IPS DF 4.7 (cell line): ENCODE measurements around the gene CR1.
"Not testable (repeated sequence)": the region's sequence is repeated elsewhere in the genome, so short reads cannot be mapped to it uniquely, and the experiment has no call there.

Source experiments
- DNase-seq: peaks from one replicate; pipeline ENCODE4 v3.0.0-alpha.2; 2013; ENCODE audit warnings: low spot score; ENCODE audit errors: extremely low read depth

The CR1 gene

DNA sequence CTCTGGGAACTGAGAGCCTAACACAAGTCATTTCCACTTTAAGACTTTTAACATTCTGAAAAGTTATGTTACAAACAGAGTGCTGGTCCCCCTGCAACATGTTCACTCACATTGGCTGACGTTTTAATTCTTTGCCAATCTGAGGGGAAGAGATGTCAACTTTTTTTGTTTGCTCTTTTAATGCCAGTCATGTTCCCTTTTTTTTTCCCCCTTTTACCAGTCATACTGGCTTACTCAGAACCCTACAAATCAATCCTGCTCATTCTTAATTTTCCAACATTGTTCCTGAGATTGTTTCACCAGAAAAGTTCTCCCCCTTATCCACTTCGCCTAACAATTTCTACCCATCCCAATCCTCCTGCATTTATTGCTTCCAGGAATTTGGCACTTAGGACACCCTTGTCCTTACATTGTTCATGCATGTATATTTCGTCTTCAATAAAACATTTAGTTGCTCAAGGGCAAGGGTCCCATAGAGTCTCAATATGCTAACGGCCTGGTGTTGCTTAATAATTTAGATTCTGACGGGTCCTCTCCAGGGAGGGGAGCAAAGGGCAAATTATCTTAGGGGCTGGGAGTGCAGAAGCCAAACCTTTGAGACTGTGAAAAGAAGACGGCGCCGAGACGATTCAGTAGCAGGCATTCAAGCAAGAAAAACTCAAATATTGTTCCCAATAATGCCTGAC, 148.4 kb downstream of the CR1 start:
- no peak for DNase-seq

DNA sequence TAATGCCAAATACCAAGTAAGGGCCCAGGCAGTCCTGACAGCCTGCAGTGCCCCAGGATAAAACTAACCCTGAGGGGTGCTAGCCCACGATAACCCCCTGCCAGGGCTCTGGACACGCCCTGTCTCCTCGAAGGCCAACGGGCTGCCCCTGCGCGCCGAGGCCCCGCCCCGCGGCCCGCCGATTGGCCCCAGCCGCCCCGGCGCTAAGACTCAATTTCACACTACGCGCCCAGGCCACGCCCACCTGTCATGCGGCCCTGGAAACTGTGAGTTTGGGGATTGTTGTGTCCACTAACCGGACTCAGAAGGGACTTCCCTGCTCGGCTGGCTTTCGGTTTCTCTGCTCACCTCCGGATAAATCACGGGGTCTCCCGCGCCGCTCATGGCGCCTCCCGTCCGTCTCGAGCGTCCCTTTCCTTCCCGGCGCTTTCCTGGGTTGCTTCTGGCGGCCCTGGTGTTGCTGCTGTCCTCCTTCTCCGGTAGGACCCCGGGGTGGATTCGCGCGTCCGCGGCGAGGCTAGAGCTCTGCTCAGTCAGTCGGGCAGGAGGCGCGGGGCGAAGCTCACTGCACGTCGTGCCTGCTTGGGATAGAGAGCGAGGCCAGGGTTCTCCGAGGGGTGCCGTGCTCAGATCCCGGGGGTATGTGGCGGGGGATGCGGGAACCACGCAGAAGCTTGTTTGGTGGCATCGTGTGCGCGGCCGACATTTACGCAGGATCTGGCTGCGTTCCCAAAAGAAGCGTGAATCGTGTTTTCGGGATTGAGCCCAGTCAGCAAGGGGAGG, 149.1 kb downstream of the CR1 start, which contains the start of gene CR1L:
CR1L (plus strand) TSS at position 282 of the 783 bp plus-strand sequence; CDS start at position 383, 101 bp downstream.
- peak; percentile 58 for DNase-seq

DNA sequence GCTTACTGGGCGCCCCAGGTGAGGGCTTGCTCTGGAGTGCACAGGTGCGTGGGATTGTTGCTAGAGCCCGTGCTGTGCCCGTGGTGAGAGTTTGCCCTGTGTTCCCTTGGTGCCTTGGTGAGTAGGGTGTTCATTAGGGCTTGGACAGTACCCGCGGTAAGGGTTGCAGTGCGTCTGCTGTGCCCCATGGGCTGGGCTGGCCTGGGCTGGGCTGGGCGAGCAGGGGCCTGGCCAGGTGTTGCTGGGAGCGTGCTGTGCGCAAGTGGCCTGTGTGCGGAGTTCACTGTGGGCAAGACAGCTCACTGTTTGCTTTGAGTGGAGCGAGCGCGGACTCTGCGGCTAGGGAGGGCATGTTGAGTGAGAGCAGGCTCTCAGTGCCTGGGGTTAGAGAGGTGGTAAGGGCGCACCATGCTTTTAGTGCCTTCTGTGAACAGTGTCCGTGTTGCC, 149.7 kb downstream of the CR1 start:
- no peak for DNase-seq

DNA sequence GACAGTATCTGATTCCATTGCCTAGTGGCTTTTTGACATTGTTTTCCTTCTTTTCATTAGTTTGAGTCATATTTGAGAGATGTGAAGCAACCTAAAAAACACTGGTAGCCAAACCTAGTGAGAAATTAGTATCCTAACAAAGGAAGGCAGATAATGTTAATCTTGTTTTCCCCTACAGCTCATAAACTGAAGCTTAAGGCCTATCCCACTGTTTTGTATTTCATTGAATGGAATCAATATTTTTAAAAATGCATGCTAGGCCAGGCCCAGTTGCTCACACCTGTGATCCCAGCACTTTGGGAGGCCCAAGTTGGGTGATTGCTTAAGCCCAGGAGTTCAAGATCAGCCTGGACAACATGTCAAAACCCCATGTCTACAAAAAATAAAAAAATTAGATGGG, 150.2 kb downstream of the CR1 start:
- no peak for DNase-seq

DNA sequence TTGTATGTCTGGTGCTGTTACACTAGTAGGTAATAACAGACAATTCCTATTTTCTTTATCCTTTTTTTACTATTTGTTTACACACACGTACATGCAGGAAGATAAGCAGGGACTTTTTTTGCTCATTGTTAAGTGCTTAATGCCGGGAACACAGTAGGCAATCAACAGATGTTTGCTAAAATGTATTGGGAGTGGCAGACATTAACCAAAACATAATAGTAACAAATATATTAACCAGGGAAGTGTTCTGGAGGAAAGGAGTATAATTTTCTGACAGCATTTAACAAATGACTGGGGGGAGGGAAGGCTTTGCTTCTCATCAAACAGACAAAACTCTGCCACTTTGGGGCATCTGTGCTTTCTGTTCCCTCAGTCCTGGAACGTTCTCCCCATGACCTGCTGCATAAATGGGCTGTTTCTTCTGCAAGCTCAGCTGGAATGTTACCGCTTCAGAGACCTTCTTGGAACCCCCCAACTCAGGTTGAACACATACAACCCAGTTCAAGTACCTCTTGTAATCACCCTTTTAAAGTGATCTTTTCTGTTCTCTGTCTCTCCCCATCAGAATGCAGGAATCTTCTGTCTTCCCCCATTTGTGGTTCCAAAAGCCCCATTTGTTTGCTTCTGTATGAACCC, 151.1 kb downstream of the CR1 start:
- DNase-seq = no peak

DNA sequence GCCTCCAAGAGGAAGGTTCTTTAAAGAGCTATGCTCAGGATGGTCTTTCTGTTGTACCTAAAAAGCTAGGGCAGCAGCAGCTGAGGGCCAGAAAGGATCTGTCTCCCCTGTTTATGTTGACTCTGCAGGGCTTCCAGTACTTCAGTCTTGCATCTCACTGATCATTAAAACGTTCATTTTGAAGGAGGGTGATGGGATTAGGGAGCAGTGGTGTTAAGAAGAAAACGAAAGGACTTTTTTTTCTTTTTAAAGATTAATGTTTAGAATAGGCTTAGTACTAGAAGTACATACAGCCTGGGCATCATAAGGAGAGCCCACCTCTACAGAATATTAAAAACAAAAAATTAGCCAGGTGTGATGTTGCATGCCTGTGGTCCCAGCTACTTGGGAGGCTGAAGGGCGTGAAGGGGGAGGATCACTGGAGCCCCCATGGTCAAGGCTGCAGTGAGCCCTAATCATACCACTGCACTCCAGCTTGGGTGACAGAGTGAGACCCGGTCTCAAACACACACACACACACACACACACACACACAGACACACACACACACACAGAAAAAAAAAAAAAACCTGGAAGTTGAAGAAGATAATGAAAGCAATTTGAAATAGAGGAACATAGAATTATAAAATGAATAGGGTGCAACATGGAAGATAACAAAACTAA, 151.8 kb downstream of the CR1 start:
- DNase-seq = no peak

DNA sequence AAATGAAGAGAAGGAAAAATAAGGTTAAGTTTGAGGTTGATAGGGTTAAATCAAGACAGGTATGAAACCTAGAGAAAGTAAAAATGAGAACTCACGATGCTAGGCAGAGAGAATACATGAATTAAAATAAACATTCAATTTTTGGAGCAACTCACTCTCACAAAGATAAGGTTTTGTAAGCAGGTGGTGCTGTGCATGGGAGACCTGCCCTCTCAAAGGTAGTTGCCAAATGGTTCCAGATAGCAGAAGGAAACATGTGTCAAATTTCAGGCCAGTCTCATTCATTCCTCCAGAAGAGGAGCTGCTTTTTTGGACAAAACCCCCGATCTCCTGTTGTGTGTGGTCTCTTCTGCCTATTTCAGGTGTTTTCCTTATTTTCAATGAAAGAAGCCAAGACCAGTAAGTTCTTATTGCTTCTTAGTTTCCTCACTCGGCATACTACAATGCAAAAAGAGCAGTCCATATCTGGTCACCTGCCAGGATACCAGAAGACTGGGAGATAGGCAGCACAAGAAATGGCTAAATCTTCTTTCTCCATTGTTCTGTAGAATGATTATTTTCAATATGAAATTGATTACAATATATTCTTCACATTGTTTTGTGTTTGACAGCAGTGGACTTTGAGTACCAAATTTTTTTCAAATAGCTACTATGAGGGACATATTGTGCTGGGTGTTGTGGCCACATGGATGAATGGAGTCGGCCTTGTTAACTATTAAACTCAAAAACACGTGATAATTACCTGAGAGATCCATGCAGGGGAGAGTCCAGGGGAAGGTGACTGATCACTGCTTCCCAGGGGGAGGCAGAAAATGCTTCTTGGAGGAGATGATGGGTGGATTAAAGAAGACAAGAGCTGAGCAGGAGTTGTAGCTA, 152.6 kb downstream of the CR1 start:
- DNase-seq = no peak

DNA sequence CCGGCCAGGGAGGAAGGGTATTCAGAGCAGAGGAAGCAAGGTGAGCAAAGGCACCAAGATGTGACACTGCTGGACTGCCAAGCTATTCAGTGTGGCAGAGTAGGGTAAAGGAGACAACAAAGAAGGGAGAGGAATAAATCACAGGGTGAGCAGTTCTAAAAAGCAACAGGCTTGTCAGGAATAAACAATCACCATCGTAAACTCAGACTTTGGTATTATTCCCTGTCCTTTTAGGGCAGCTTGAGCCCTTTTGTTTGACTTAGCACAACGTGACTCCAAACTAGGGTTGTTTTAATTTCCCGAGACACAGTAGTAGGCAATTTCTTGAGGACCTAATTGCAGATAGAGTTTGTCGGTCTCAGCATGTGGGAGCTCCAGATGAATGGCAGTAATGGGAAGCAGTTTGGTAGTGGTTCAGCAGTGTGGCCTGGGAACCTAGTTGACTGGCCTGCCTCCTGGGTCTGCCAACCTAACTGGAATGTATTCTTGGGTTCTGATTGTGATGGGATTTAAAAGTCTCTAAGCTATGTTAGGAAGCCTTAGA, 153.3 kb downstream of the CR1 start:
- DNase-seq = no peak

DNA sequence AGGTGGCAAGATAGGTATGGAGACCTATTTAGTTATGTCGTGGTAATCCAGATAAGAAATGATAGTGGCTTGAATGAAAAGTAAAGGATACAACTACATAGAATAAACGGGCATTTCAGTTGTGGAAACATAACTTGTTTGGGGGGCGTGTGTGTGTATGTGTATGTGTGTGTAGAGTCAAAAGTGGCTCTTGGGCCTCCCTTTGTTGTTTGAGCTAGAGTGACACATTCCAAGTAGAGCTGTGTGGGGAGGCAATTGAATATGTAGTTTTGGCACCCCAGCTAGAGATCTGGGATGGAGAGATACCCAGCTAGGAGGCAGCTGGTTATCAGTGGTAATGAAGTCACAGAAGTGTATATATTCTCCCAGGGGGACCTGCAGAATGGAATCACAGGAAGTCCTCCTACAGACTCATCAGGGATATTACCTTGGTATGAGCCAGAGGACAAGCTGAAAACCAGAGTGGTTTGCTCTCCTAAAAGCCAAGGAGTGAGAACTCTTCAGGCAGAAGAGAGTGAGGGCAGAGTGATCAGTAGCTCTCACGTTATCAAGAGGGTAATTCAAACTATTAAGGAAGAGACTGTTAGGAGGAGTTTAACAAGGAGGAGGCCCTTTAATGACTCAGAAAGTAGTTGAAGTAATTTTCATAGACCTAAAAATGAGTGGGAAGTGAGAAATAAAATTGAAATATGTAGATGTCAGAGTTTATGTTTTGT, 154.1 kb downstream of the CR1 start:
- no peak for DNase-seq

DNA sequence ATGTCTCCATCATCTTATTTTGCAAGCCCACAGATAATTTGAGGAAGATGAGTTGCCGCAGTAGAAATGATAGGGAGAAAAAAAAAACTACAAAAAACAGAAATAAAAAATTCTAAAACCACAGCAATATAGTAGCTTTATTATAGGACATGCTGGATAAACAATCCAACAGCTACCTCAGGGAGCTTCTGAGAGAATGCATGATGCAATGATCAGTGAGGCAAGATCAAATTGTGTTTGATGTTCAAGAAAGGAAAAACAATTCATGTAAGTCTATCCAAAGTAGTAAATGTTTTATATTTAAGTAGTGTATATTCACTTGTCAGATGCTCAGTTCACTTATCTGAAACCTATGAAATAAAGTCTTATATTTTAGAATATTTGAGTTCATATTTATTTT, 155.6 kb downstream of the CR1 start:
- DNase-seq = no peak

DNA sequence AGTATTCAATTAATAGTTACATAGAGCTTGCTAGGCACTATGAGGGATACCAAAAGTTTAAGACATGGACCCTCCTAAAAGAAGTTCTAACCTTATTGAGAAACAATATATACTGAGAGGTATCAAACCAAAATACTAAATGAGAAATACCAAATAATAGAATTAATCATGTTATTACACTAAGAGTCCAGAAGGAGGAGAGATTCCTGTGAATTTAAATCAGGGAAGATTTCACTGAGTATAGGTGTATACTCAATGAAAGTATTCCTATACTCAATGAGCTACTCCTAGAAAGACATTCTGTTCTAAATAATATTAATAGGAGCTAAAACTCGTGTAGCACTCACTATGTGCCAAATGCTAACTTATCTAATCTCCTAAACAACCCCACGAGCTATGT, 158.4 kb downstream of the CR1 start:
- DNase-seq = no peak

DNA sequence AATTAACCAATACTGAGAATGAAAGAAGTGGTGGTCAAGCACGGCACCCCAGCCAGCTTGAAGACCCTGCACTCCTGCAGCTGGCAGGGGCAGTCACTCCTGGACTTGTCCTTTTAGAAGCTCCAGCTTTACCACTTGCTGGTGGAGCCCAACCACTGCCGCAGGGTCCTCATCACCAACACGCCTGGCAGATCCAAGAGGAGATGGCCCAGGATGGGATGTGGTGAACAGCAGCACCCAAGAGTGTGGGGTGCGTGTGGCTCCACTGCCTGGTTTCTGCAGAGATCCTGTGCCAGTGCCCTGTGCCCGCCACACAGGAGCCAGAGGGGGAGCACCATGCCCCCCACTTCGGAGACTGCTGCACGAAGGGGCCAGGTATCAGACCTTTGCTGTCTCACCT, 162.5 kb downstream of the CR1 start:
- DNase-seq = no peak

DNA sequence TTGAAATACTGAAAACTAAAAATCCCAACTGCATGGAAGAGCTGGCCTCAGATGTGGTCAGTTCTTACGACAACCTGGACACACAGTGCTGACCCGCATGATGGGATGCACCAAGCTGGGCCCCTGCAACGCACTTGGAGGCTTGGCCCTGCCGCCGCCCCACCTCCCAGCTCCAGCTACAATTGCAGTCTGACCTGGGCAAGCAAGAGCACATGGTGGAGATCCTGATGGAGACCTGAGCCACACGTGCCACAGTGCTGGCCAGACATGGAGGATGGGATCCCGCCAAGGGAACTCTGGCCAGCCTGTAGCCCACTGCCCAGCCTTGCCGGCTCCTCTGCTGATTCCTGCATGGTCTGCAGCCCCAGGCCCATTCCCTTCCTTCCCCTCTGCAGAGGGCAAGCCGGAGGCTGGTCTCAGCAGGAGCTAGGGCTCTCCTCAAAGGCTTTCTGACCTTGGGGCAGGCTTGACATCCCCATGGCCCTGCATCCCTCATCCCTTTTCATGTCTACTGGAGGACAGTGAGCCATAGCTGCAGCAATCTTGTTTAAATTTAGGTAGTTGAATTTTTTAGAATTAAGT, 163.0 kb downstream of the CR1 start:
- DNase-seq = no peak

DNA sequence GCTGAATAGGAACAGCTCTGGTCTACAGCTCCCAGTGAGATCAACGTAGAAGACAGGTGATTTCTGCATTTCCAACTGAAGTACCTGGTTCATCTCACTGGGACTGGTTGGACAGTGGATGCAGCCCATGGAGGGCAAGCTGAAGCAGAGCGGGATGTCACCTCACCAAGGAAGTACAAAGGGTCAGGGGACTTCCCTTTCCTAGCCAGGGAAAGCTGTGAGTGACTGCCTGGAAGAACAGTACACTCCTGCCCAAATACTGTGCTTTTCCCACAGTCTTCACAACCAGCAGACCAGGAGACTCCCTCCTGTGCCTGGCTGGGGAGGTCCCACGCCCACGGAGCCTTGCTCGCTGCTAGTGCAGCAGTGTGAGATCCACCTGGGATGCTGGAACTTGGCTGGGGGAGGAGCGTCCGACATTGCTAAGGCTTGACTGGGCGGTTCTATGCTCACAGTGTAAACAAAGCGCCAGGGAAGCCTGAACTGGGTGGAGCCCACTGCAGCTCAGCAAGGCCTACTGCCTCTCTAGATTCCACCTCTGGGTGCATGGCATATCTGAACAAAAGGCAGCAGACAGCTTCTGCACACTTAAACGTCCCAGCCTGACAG, 163.7 kb downstream of the CR1 start:
- no peak for DNase-seq

DNA sequence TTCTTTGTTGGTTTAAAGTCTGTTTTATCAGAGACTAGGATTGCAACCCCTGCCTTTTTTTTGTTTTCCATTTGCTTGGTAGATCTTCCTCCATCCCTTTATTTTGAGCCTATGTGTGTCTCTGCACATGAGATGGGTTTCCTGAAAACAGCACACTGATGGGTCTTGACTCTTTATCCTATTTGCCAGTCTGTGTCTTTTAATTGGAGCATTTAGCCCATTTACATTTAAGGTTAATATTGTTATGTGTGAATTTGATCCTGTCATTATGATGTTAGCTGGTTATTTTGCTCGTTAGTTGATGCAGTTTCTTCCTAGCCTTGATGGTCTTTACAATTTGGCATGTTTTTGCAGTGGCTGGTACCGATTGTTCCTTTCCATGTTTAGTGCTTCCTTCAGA, 165.5 kb downstream of the CR1 start:
- DNase-seq = not testable (repeated sequence)

DNA sequence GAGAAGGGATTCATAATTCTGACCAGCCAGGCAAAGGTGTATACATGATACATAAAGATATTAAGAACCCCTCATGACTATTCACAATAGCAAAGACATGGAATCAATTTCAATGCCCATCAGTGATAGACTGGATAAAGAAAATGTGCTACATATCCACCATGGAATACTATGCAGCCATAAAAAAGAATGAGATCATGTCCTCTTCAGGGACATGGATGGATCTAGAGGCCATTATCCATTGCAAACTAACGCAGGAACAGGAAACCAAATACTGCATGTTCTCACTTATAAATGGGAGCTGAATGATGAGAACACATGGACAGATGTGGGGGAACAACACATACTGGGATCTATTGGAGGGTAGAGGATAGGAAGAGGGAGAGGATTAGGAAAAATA, 170.4 kb downstream of the CR1 start:
- DNase-seq = no peak

DNA sequence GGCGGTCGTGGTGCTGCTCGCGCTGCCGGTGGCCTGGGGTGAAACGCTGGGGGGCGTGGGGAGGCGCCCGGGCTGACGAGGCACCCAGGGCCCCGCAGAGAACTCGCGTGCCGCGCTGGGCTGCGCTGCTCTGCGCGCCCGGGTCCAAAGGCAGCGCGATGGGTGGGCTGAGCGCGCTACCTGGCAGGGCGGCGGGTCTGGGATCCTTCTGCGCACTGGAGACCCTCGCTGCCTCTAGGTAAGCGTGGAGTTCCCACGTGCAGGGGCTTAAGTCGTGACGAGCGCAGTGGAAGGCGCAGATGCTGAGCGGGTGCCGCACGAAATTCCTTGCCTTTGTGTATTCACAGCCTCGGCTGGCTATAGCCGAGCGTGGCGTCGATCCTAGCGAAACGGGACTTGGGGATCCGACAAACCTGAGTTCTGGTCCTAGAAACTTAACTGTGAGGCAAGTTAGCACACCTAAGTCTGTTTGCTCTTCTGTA, 173.6 kb downstream of the CR1 start:
- no peak for DNase-seq

DNA sequence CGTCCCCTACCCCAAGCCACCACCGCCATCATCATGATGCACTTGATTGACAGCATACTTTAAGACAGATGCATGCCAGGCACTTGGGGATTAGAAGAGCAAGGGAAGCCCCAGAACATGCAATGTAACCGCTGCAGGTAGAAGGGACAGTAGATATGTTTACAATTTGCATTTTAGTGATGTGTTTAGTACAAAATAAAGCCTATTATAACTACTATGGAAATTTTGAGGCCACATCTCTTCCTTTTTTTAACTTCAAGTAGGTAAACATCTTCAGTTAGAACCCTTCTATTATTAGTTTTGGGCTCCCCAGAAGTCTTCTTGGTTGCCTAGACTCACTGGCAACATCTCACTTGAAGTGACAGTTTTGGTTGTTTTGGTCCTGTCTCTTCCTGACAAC, 174.2 kb downstream of the CR1 start:
- DNase-seq = no peak

DNA sequence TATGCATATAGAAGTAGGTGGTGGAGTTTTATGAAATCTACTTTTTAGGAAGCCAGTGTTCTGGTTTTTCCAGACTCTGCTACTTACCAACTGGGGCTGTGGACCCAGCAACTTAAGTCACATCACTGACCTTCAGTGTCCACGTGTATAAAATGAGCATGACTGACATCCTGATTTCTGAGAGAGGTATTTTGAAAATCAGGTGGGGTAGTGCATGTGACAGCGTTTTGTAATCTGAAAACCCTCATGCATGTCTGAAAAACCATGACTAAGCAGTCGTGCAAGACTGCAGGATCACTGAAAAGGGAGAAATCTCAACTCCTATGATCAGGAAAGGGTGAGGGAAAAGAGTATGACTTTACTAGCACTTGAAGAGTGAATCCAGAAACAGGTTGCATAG, 175.0 kb downstream of the CR1 start:
- DNase-seq = no peak
